Endodermal cell (in vitro differentiated cells): ENCODE results near the gene ITGA11. TPM values are rescaled to one million over a fixed set of nuclear protein-coding genes. Genes with fewer than 3 reads are reported as not detected.

Experiments used
- DNase-seq: peaks from one replicate; pipeline ENCODE4 v3.0.0-alpha.2; 2017
- H3K27ac ChIP-seq: 2 replicates; pipeline ENCODE4 v1.5.1; 2013; ENCODE audit warnings: mild to moderate bottlenecking, low read depth, low read length, moderate library complexity
- H3K27me3 ChIP-seq: 2 replicates; pipeline ENCODE4 v1.6.1; 2013; ENCODE audit warnings: mild to moderate bottlenecking, low read length, moderate library complexity; ENCODE audit not compliant: insufficient read depth, control insufficient read depth, poor library complexity, severe bottlenecking
- H3K36me3 ChIP-seq: 2 replicates; pipeline ENCODE4 v1.7.0; 2013; ENCODE audit warnings: mild to moderate bottlenecking, low read length, moderate library complexity; ENCODE audit not compliant: control insufficient read depth, insufficient read depth
- H3K4me1 ChIP-seq: one replicate; pipeline ENCODE4 v1.7.0; 2013; ENCODE audit warnings: low read length; ENCODE audit not compliant: control insufficient read depth, insufficient read depth
- H3K4me3 ChIP-seq: 2 replicates; pipeline ENCODE4 v1.5.1; 2013; ENCODE audit warnings: mild to moderate bottlenecking, low read length, moderate library complexity
- H3K9ac ChIP-seq: 2 replicates; pipeline ENCODE4 v1.6.1; 2013; ENCODE audit warnings: mild to moderate bottlenecking, low read length, moderate library complexity; ENCODE audit not compliant: poor library complexity, severe bottlenecking; ENCODE audit errors: extremely low read depth
- H3K9me3 ChIP-seq: 2 replicates; pipeline ENCODE4 v1.6.1; 2013; ENCODE audit warnings: mild to moderate bottlenecking, low read length, moderate library complexity; ENCODE audit not compliant: control insufficient read depth
- H3K27ac Mint-ChIP-seq: 2 replicates; pipeline ENCODE4 v1.8.0; 2020; ENCODE audit warnings: mixed read lengths
- H3K27me3 Mint-ChIP-seq: 2 replicates; pipeline ENCODE4 v1.8.0; 2021; ENCODE audit warnings: mild to moderate bottlenecking, mixed read lengths; ENCODE audit not compliant: insufficient read depth
- H3K36me3 Mint-ChIP-seq: 2 replicates; pipeline ENCODE4 v1.8.0; 2020; ENCODE audit warnings: low read depth, mixed read lengths
- H3K4me1 Mint-ChIP-seq: 2 replicates; pipeline ENCODE4 v1.8.0; 2020; ENCODE audit warnings: mixed read lengths
- H3K4me3 Mint-ChIP-seq: 2 replicates; pipeline ENCODE4 v1.8.0; 2020; ENCODE audit warnings: mild to moderate bottlenecking, moderate library complexity, mixed read lengths
- H3K9me3 Mint-ChIP-seq: 2 replicates; pipeline ENCODE4 v1.8.0; 2020; ENCODE audit warnings: mild to moderate bottlenecking, mixed read lengths
- WGBS, 2 experiments: methylation state at CpG; one replicate each; pipeline versions ENCODE4 v1.1.5 to v1.1.7; 2013; ENCODE audit warnings: missing lambda C conversion rate in 2 of 2, mixed read lengths in 1 of 2; ENCODE audit not compliant: insufficient coverage in 1 of 2, insufficient read length in 1 of 2; 5-methylcytosine and 5-hydroxymethylcytosine counted together
- total RNA-seq, 2 donors: library from RNA; stranded (reverse); fragmentation: NEBNext Ultra II Directional in 1 of 2; extraction: Animal tissue kit (Norgen Biotek cat#: 25700) in 1 of 2; gene quantifications; 2 replicates in 1 of 2; 3 replicates in 1 of 2; pipeline ENCODE4 v1.2.1, GENCODE V29; 2021
- TF ChIP-seq, protein P1 (sequence below): fragments of 200-600 bp; sonication (generic); conservative IDR thresholded peaks from 2 replicates; pipeline ENCODE4 v1.5.0; 2021; ENCODE audit warnings: antibody characterized with exemption, mild to moderate bottlenecking

ITGA11 gene
- total RNA-seq, 2 donors from 2014 or later = 0.35 to 1.4 TPM

DNA sequence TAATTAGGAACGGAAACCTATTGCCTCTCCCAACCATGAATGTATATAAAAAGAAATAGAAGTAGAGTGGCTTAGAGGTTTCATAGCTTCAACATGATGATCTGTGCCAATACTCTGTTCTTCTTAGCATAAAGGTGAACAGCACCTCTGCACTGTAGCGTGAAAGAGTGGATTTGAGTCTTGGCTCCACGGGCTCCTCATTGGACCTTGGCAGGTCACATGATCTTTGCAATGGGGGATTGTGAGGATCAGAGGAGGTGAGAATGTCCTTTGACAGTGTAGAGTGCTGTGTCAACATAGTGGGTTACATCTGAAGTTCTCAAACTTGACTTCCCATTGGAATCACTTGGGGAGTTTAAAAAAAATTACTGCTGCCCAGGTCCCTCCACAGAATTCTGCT, 103.0 kb downstream of the ITGA11 start:
- no peak overlapping the region for H3K4me3 Mint-ChIP-seq
- peaks cover 15% of the 10 kb centered on the region for H3K4me1 ChIP-seq
- no peaks in the 10 kb centered on the region for H3K36me3 ChIP-seq
- no peak overlapping the region for H3K4me3 ChIP-seq
- no peak overlapping the region for H3K27ac Mint-ChIP-seq
- no peaks in the 10 kb centered on the region for H3K9me3 ChIP-seq
- H3K27ac ChIP-seq = no peak overlapping the region
- no peaks in the 10 kb centered on the region for H3K36me3 Mint-ChIP-seq
- no peaks in the 10 kb centered on the region for H3K27me3 ChIP-seq
- no peak overlapping the region for H3K9ac ChIP-seq
- H3K9me3 Mint-ChIP-seq = no peaks in the 10 kb centered on the region
- H3K27me3 Mint-ChIP-seq = peaks cover 4% of the 10 kb centered on the region
- peaks cover 34% of the 10 kb centered on the region for H3K4me1 Mint-ChIP-seq
- WGBS, 2 experiments = 80 to 92% methylated on average over 2 to 3 of the region's 3 CpGs
- DNase-seq = no peak
- TF ChIP-seq, protein P1, sequence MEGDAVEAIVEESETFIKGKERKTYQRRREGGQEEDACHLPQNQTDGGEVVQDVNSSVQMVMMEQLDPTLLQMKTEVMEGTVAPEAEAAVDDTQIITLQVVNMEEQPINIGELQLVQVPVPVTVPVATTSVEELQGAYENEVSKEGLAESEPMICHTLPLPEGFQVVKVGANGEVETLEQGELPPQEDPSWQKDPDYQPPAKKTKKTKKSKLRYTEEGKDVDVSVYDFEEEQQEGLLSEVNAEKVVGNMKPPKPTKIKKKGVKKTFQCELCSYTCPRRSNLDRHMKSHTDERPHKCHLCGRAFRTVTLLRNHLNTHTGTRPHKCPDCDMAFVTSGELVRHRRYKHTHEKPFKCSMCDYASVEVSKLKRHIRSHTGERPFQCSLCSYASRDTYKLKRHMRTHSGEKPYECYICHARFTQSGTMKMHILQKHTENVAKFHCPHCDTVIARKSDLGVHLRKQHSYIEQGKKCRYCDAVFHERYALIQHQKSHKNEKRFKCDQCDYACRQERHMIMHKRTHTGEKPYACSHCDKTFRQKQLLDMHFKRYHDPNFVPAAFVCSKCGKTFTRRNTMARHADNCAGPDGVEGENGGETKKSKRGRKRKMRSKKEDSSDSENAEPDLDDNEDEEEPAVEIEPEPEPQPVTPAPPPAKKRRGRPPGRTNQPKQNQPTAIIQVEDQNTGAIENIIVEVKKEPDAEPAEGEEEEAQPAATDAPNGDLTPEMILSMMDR = no peak

- H3K9me3 Mint-ChIP-seq = no peaks in the 10 kb centered on the region
- peaks cover 34% of the 10 kb centered on the region for H3K4me1 Mint-ChIP-seq
- no peaks in the 10 kb centered on the region for H3K36me3 Mint-ChIP-seq
- H3K4me3 Mint-ChIP-seq = no peak overlapping the region
- Histone ChIP-seq H3K36me3 (no peaks in the 10 kb centered on the region), H3K27ac (no peak overlapping the region), H3K9me3 (no peaks in the 10 kb centered on the region), H3K9ac (no peak overlapping the region), H3K4me1 (peaks cover 15% of the 10 kb centered on the region), H3K4me3 (no peak overlapping the region), H3K27me3 (no peaks in the 10 kb centered on the region)
- DNase-seq = no peak
- H3K27ac Mint-ChIP-seq = no peak overlapping the region
- TF ChIP-seq, protein P1 = no peak
- H3K27me3 Mint-ChIP-seq = peaks cover 4% of the 10 kb centered on the region
- 83 to 93% methylated on average over 4 to 8 of the region's 8 CpGs for WGBS, 2 experiments
These were observed 103.5 kb downstream of the ITGA11 start for GRCh38 chr15:68328443-68328842.

DNA sequence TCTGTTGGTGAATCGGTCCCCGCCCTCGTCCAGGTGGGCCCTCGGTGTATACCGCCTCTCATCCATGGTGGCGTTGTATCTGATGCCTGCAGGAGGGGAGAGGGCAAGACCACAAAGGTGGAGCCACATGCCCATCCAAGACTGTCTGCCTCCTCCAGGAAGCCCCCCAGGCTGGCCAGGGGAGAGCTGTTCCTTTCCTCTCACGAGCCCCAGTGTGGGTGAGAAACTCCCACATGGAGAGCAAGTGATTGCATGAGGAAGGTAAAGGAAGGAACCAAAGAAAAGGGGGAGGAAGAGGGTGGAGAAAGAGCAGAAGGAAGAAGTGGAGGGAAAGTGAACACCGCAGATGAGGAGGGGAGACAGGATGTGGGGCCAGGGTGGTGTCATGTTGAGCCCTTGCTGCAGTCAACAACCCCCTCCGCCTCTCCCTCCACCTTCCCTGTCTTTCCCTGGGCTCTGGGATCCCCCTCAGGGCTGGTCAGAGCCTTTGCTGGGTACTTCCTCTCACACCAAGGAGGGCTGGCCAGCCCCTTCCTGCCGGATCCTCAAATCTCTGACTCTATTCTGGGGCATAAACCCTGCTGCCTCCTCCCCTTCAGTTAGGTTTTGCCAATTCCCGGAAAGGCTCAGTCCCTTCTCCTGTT, 105.1 kb downstream of the ITGA11 start:
- H3K27me3 Mint-ChIP-seq = peaks cover 4% of the 10 kb centered on the region
- no peaks in the 10 kb centered on the region for H3K27me3 ChIP-seq
- DNase-seq = no peak
- peaks cover 34% of the 10 kb centered on the region for H3K4me1 Mint-ChIP-seq
- H3K4me3 Mint-ChIP-seq = no peak overlapping the region
- H3K36me3 Mint-ChIP-seq = no peaks in the 10 kb centered on the region
- H3K27ac Mint-ChIP-seq = peak overlapping the region; percentile 16
- H3K4me3 ChIP-seq = no peak overlapping the region
- 80 to 90% methylated on average over 2 to 11 of the region's 11 CpGs for WGBS, 2 experiments
- H3K9me3 ChIP-seq = no peaks in the 10 kb centered on the region
- H3K36me3 ChIP-seq = no peaks in the 10 kb centered on the region
- H3K27ac ChIP-seq = no peak overlapping the region
- TF ChIP-seq, protein P1 = no peak
- H3K4me1 ChIP-seq = peaks cover 15% of the 10 kb centered on the region
- no peaks in the 10 kb centered on the region for H3K9me3 Mint-ChIP-seq
- H3K9ac ChIP-seq = no peak overlapping the region
